H1 (cell line): ENCODE data around the gene NAA50. TPM values are rescaled to one million over a fixed set of nuclear protein-coding genes. Genes with fewer than 3 reads are reported as not detected.

Source experiments
- CTCF ChIA-PET: fragments of 300-600 bp; sonication (Branson Sonifier 250); formaldehyde crosslinking; loops from one replicate; lab custom pipeline; 2021; ENCODE audit not compliant: partially characterized antibody; lab: Charles Lee
- POLR2A ChIA-PET: fragments of 300-600 bp; sonication (Branson Sonifier 250); formaldehyde crosslinking; loops from one replicate; lab custom pipeline; 2021; ENCODE audit warnings: inconsistent platforms; ENCODE audit not compliant: partially characterized antibody; lab: Charles Lee
- DNase-seq, 2 experiments: peaks; one replicate each; pipeline versions ENCODE4 v3.0.0 to v3.0.0-alpha.2; 2010 to 2022; ENCODE audit warnings: low spot score in 2 of 2, low read depth in 1 of 2, mixed read lengths in 1 of 2
- FAIRE-seq: peaks from 2 replicates; lab custom pipeline; 2011; peaks lifted over from hg19 to GRCh38; lab: Jason Lieb, UNC
- H2AFZ ChIP-seq: 2 replicates; pipeline ENCODE4 v1.8.1; 2012; ENCODE audit warnings: low read length, inconsistent platforms
- H2AK5ac ChIP-seq: 2 replicates; pipeline ENCODE4 v1.6.1; 2013; ENCODE audit warnings: low read depth, low read length
- H2BK120ac ChIP-seq: replicated peaks from 2 replicates; pipeline ENCODE3; 2013; ENCODE audit warnings: low read depth, low read length, inconsistent platforms
- H2BK12ac ChIP-seq: 2 replicates; pipeline ENCODE4 v1.6.1; 2013; ENCODE audit warnings: low read depth, low read length
- H2BK15ac ChIP-seq: 2 replicates; pipeline ENCODE4 v1.6.1; 2013; ENCODE audit warnings: low read length
- H2BK20ac ChIP-seq: 2 replicates; pipeline ENCODE4 v1.6.1; 2013; ENCODE audit warnings: low read length
- H2BK5ac ChIP-seq: 2 replicates; pipeline ENCODE4 v1.6.1; 2013; ENCODE audit warnings: low read depth, low read length
- H3K14ac ChIP-seq: 2 replicates; pipeline ENCODE4 v1.6.1; 2013; ENCODE audit warnings: inconsistent platforms; ENCODE audit not compliant: insufficient read length
- H3K18ac ChIP-seq: 2 replicates; pipeline ENCODE4 v1.6.1; 2013; ENCODE audit warnings: low read length; ENCODE audit errors: extremely low read depth
- H3K23ac ChIP-seq: 2 replicates; pipeline ENCODE4 v1.6.1; 2013; ENCODE audit warnings: inconsistent platforms; ENCODE audit not compliant: insufficient read length
- H3K23me2 ChIP-seq: 2 replicates; pipeline ENCODE4 v1.6.1; 2013; ENCODE audit warnings: low read depth, low read length
- H3K27ac ChIP-seq: 2 replicates; pipeline ENCODE4 v1.6.1; 2011; ENCODE audit warnings: low read depth, low read length, inconsistent platforms
- H3K27me3 ChIP-seq, 4 experiments: replicated peaks in 1 of 4; 1 replicate in 1 of 4; 2 replicates in 3 of 4; pipeline versions ENCODE4 v1.6.1 to v1.8.1; 2011 to 2013; ENCODE audit warnings: low read length in 3 of 4, mild to moderate bottlenecking in 3 of 4, inconsistent platforms in 2 of 4, mixed read lengths in 2 of 4, moderate library complexity in 1 of 4; ENCODE audit not compliant: control insufficient read depth in 3 of 4, insufficient read depth in 3 of 4; ENCODE audit errors: extremely low read depth in 1 of 4
- H3K36me3 ChIP-seq, 4 experiments: 2 replicates each; pipeline versions ENCODE4 v1.6.1 to v1.8.1; 2011 to 2013; ENCODE audit warnings: mild to moderate bottlenecking in 4 of 4, low read length in 3 of 4, moderate library complexity in 2 of 4, control low read depth in 1 of 4, inconsistent platforms in 1 of 4; ENCODE audit not compliant: insufficient read depth in 4 of 4, control insufficient read depth in 2 of 4
- H3K4ac ChIP-seq: replicated peaks from 2 replicates; pipeline ENCODE3; 2013; ENCODE audit warnings: low read length, low read depth, mixed read lengths, inconsistent platforms; ENCODE audit not compliant: insufficient read length
- H3K4me1 ChIP-seq, 4 experiments: replicated peaks in 1 of 4; 1 replicate in 1 of 4; 2 replicates in 3 of 4; pipeline versions ENCODE4 v1.6.1 to v1.8.1; 2011 to 2013; ENCODE audit warnings: low read length in 3 of 4, inconsistent platforms in 2 of 4, mixed read lengths in 1 of 4; ENCODE audit not compliant: insufficient read depth in 4 of 4, control insufficient read depth in 3 of 4
- H3K4me2 ChIP-seq, 2 experiments: 2 replicates each; pipeline versions ENCODE4 v1.6.1 to v1.8.1; 2011 to 2013; ENCODE audit warnings: low read depth in 2 of 2, low read length in 2 of 2, control low read depth in 1 of 2, inconsistent platforms in 1 of 2, mild to moderate bottlenecking in 1 of 2; ENCODE audit not compliant: insufficient read depth in 1 of 2
- H3K4me3 ChIP-seq, 4 experiments: fragments of 200-600, 300-600 bp in 1 of 4; sonication (generic), shearing (Covaris generic), sonication (Bioruptor Twin) in 1 of 4; 2 replicates each; pipeline versions ENCODE4 v1.5.1 to v1.8.1; 2011 to 2016; ENCODE audit warnings: low read length in 4 of 4, low read depth in 3 of 4, control low read depth in 2 of 4, inconsistent platforms in 2 of 4, mild to moderate bottlenecking in 2 of 4, mixed read lengths in 1 of 4, moderate library complexity in 1 of 4; ENCODE audit not compliant: insufficient read depth in 2 of 4; ENCODE audit errors: extremely low read depth in 1 of 4
- H3K56ac ChIP-seq: replicated peaks from 2 replicates; pipeline ENCODE3; 2013; ENCODE audit warnings: low read depth, mild to moderate bottlenecking, mixed read lengths, low read length, inconsistent platforms; ENCODE audit not compliant: insufficient read length
- H3K79me1 ChIP-seq: 2 replicates; pipeline ENCODE4 v1.6.1; 2013; ENCODE audit warnings: low read depth, low read length, control low read depth
- H3K79me2 ChIP-seq, 2 experiments: 2 replicates each; pipeline versions ENCODE4 v1.6.1 to v1.8.1; 2012 to 2013; ENCODE audit warnings: low read length in 2 of 2, mild to moderate bottlenecking in 2 of 2, inconsistent platforms in 1 of 2; ENCODE audit not compliant: insufficient read depth in 2 of 2, control insufficient read depth in 1 of 2
- H3K9ac ChIP-seq, 4 experiments: replicated peaks in 1 of 4; 1 replicate in 1 of 4; 2 replicates in 3 of 4; pipeline versions ENCODE4 v1.6.1 to v1.8.1; 2011 to 2013; ENCODE audit warnings: low read depth in 3 of 4, low read length in 3 of 4, control low read depth in 2 of 4, mild to moderate bottlenecking in 2 of 4, moderate library complexity in 2 of 4, inconsistent platforms in 1 of 4; ENCODE audit errors: extremely low read depth in 1 of 4
- H3K9me3 ChIP-seq, 2 experiments: 2 replicates each; pipeline versions ENCODE4 v1.6.1 to v1.8.1; 2012 to 2013; ENCODE audit warnings: mild to moderate bottlenecking in 2 of 2, moderate library complexity in 2 of 2, control low read depth in 1 of 2, inconsistent platforms in 1 of 2, low read depth in 1 of 2, low read length in 1 of 2, mixed read lengths in 1 of 2; ENCODE audit not compliant: insufficient read depth in 2 of 2
- H4K20me1 ChIP-seq, 2 experiments: replicated peaks in 1 of 2; 2 replicates each; pipeline versions ENCODE3 to v1.8.1; 2011 to 2013; ENCODE audit warnings: inconsistent platforms in 2 of 2, low read length in 2 of 2, mild to moderate bottlenecking in 1 of 2; ENCODE audit not compliant: insufficient read depth in 2 of 2, control insufficient read depth in 1 of 2
- H4K5ac ChIP-seq: 2 replicates; pipeline ENCODE4 v1.6.1; 2013; ENCODE audit warnings: low read length, low read depth, mixed read lengths, inconsistent platforms; ENCODE audit not compliant: insufficient read length
- H4K8ac ChIP-seq: 2 replicates; pipeline ENCODE4 v1.8.0; 2013; ENCODE audit warnings: mild to moderate bottlenecking, moderate library complexity, low read length, inconsistent platforms; ENCODE audit not compliant: insufficient read depth; ENCODE audit errors: extremely low read depth
- H4K91ac ChIP-seq: replicated peaks from 2 replicates; pipeline ENCODE3; 2013; ENCODE audit warnings: low read length, mixed read lengths, inconsistent platforms; ENCODE audit not compliant: insufficient read length
- CHD2 ChIP-seq: IDR thresholded peaks from 2 replicates; pipeline ENCODE4 v1.6.1; 2012; ENCODE audit warnings: low read length, improper control_type of control experiment
- HDAC2 ChIP-seq, 2 experiments: fragments of 300-600 bp in 1 of 2; sonication (generic) in 1 of 2; IDR thresholded peaks; 2 replicates each; pipeline ENCODE4 v1.6.1; 2011 to 2012; ENCODE audit warnings: low read depth in 2 of 2, low read length in 2 of 2, mild to moderate bottlenecking in 2 of 2, moderate library complexity in 2 of 2, borderline replicate concordance in 1 of 2, inconsistent platforms in 1 of 2
- POU5F1 ChIP-seq: IDR thresholded peaks from 2 replicates; pipeline ENCODE4 v1.6.1; 2011; ENCODE audit warnings: low read depth, mild to moderate bottlenecking, low read length, moderate library complexity
- WGBS, 2 experiments: shearing (Covaris generic) in 1 of 2; methylation state at CpG; one replicate each; pipeline versions ENCODE4 v1.1.6 to v1.1.7; 2013 to 2015; ENCODE audit warnings: low lambda C conversion rate in 2 of 2, mixed read lengths in 2 of 2, inconsistent platforms in 1 of 2, low coverage in 1 of 2, missing lambda C conversion rate in 1 of 2; ENCODE audit not compliant: insufficient replicate concordance in 2 of 2, insufficient coverage in 1 of 2, insufficient read length in 1 of 2; ENCODE audit errors: extremely low coverage in 1 of 2, missing lambda C conversion rate in 1 of 2; 5-methylcytosine and 5-hydroxymethylcytosine counted together
- polyA plus RNA-seq, 7 experiments: library from polyadenylated mRNA; depleted of rRNA in 3 of 7; stranded (reverse) in 5 of 7; unstranded in 2 of 7; fragments of >200 nt in 5 of 7; fragments of 200-250 nt in 2 of 7; gene quantifications; 1 replicate in 5 of 7; 2 replicates in 1 of 7; 4 replicates in 1 of 7; pipeline versions ENCODE4 v1.2.1 to v1.2.3, GENCODE V29; 2011 to 2013; ENCODE audit warnings: missing spikeins in 2 of 7, mixed read lengths in 2 of 7
- total RNA-seq: library from RNA; stranded (reverse); fragmentation: NEBNext Ultra II Directional; extraction: Animal tissue kit (Norgen Biotek cat#: 25700); gene quantifications from 2 replicates; pipeline ENCODE4 v1.2.1, GENCODE V29; 2021
- TF ChIP-seq, protein P1 (sequence below): IDR thresholded peaks from 2 replicates; pipeline ENCODE4 v1.6.1; 2011; ENCODE audit warnings: low read depth, mild to moderate bottlenecking, low read length; ENCODE audit not compliant: insufficient read depth

The NAA50 gene
- total and polyA plus RNA-seq, 2 of the 8 experiments (the other 6 are each of a cell fraction or from before 2014, with no cell fraction given): 46.6 to 231 TPM

DNA sequence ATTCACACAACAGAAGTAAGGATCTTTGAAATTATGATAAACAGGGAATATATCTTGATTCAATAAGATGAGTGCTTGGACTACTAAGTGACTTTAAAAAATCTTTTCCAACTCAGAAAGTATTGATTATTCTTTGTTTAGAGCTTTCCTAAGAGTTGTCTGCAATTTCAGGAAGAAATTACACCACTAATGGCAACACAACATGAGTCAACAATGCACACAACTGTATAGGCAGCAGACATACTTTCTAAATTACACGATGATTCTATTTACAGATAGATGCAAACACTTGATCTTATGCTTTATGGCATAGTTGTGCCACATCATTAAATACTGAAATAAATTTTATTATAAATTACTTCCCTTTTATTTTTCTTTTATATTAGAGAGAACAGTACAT lies 4.4 kb downstream of the NAA50 start:
- Histone ChIP-seq H3K27me3 (no peaks in the 10 kb centered on the region), H3K23me2 (peaks cover 5% of the 10 kb centered on the region; the same call in 1 of the 2 replicates), H3K36me3 (no peaks in the 10 kb centered on the region), H3K4me2 (no peak overlapping the region), H2BK5ac (no peak overlapping the region), H3K79me2 (peaks cover 33 to 93% of the 10 kb centered on the region in 2 experiments), H3K4ac (no peak overlapping the region), H3K9ac (no peak overlapping the region), H3K14ac (no peak overlapping the region), H2BK12ac (no peak overlapping the region), H4K5ac (no peak overlapping the region), H3K23ac (no peak overlapping the region), H2BK120ac (no peak overlapping the region), H3K27ac (no peak overlapping the region), H4K8ac (no peak overlapping the region), H3K79me1 (no peaks in the 10 kb centered on the region; the same call in 1 of the 2 replicates), H2AK5ac (no peak overlapping the region), H4K91ac (no peak overlapping the region), H2BK20ac (no peak overlapping the region), H3K4me3 (no peak overlapping the region), H3K18ac (no peak overlapping the region), H4K20me1 (peaks cover 9 to 21% of the 10 kb centered on the region in 2 experiments), H3K56ac (no peak overlapping the region), H3K4me1 (peaks cover 0 to 6% (median 4%) of the 10 kb centered on the region in 4 experiments; a peak in 4 of 7 replicates), H3K9me3 (no peaks in the 10 kb centered on the region), H2AFZ (no peak overlapping the region), H2BK15ac (no peak overlapping the region)
- POLR2A ChIA-PET: interaction anchor here (0.9 to 2.1 kb wide), 3 partner anchors 10 to 88 kb away, joined by 3 to 4 read pairs (median 3); partner anchors contain the start of gene USF3
- no peak for DNase-seq
- WGBS, 2 experiments: 91% methylated on average over 1 of the region's 1 CpG; no CpG with 5 or more reads in 1 of the 2 experiments
- TF ChIP-seq, protein P1, sequence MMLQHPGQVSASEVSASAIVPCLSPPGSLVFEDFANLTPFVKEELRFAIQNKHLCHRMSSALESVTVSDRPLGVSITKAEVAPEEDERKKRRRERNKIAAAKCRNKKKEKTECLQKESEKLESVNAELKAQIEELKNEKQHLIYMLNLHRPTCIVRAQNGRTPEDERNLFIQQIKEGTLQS: no peak
- no peak for TF ChIP-seq POU5F1
- TF ChIP-seq CHD2: no peak
- no peak for TF ChIP-seq HDAC2 (IDR thresholded peaks at IDR 0.05; ENCODE audit: borderline replicate concordance in 1 of 2, low read depth in 2 of 2, low read length in 2 of 2)
- CTCF ChIA-PET: interaction anchor here (0.8 to 2.2 kb wide), 4 partner anchors 12 to 324 kb away, joined by 3 to 6 read pairs (median 3); no protein-coding TSS in a partner anchor
- no peak for FAIRE-seq
